ENCODE data around the gene SMCO3.

Gene SMCO3

DNA sequence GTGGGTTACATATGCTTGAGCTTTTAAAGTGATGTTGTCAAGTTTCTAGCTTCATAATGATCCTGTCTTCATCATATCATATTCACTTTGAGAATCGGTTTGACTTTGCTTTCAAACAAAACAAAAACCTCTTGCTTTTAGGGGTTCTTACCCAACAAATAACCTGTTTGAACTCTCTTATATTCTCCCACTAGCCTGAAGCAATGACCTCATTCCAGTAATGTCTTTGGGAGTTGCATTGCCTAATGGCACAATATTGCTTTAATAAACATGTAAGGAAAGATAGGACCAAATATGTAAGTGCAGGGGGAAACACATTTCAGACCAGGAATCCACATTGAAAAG is 38.4 kb downstream of the SMCO3 start:
- DNase-seq (ENCODE audit: low spot score): no peak
- TF ChIP-seq, protein P1, sequence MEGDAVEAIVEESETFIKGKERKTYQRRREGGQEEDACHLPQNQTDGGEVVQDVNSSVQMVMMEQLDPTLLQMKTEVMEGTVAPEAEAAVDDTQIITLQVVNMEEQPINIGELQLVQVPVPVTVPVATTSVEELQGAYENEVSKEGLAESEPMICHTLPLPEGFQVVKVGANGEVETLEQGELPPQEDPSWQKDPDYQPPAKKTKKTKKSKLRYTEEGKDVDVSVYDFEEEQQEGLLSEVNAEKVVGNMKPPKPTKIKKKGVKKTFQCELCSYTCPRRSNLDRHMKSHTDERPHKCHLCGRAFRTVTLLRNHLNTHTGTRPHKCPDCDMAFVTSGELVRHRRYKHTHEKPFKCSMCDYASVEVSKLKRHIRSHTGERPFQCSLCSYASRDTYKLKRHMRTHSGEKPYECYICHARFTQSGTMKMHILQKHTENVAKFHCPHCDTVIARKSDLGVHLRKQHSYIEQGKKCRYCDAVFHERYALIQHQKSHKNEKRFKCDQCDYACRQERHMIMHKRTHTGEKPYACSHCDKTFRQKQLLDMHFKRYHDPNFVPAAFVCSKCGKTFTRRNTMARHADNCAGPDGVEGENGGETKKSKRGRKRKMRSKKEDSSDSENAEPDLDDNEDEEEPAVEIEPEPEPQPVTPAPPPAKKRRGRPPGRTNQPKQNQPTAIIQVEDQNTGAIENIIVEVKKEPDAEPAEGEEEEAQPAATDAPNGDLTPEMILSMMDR (IDR thresholded peaks at IDR 0.05; ENCODE audit: extremely low read depth, missing control alignments): no peak

DNA sequence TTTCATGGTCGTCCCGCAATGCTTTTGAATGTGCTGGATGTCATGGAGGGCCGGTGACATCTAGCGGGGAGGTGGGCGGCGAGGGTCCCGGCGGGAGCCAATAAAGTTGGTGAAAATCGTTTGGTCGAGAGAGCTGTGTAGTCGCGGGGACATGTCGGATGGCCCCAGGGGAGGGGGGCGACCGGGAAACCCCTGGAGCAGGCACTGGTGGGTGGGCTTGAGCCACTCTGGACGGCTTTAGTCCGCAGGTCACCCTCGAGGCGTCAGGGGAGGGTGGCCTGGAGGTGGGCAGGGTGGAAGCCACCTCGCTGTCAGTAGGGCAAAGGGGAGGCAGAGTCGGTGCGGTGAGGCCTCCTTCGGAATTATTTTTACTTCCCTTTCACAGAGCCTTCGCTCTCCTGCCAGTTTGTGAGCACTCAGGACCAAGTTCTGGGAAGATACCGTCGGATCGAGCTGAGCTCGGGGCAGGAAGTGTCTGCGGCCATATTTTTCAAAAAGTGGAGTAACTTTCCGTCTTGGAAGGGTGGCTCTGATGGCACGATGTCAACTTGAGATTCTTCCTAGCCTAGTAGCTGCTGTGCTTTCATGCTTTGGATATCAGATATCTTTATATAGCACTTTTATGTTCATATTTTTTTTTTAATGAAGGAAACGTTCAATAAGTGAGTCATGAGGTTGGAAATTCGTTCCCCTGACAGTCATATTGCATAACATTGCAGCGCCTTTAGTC is 38.9 kb downstream of the SMCO3 start:
- TF ChIP-seq, protein P1 (IDR thresholded peaks at IDR 0.05; ENCODE audit: extremely low read depth, missing control alignments): no peak
- DNase-seq (ENCODE audit: low spot score): no peak

DNA sequence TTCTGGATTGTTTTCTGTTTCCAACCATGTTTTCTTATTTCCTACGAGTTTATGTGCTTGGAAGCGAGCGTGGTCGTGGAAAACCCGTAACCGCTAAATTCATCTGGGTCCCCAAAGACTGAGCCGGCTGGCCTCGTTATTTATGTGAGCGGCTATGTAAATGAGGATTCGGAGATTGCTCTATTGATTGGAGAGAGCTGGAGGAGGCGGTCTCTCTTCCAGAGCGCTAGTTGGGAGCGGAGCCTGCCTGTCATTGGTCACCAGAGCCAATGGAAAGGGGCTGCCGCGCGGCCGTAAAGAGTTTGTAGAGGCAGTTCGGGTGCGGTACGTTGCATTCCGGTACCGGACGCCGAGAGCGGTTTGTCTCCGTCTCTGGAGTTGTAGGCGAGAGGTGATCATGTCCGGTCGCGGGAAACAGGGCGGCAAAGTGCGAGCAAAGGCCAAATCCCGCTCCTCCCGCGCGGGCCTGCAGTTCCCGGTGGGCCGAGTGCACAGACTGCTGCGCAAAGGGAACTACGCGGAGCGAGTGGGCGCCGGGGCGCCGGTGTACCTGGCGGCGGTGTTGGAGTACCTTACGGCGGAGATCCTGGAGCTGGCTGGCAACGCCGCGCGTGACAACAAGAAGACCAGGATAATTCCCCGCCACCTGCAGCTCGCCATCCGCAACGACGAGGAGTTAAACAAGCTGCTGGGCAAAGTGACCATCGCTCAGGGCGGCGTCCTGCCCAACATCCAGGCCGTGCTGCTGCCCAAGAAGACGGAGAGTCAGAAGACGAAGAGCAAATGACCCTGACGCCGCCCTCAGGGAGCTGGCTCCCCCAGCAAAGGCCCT is 39.7 kb downstream of the SMCO3 start:
- TF ChIP-seq, protein P1 (IDR thresholded peaks at IDR 0.05; ENCODE audit: extremely low read depth, missing control alignments): no peak
- DNase-seq (ENCODE audit: low spot score): peak; percentile 87

DNA sequence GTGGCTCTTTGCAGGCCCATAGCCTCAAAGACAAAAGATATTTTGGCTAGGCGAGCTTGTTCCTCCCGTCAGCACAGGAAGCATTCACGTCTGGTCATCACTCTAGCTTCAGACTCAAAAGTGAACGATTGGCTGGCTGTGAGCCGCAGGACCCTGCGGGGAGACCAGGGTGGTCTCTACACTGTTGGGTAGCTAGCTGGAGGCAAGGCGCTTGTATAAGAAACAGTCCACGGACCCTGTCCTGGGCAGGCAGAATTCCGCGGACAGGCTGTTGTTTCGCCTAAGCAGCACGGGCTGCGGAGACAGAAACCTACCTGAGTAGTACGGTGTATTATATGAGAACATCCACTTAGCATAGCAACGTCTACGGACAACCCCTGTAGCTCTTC is 40.3 kb downstream of the SMCO3 start:
- no peak for DNase-seq (ENCODE audit: low spot score)
- TF ChIP-seq, protein P1 (IDR thresholded peaks at IDR 0.05; ENCODE audit: extremely low read depth, missing control alignments): no peak

DNA sequence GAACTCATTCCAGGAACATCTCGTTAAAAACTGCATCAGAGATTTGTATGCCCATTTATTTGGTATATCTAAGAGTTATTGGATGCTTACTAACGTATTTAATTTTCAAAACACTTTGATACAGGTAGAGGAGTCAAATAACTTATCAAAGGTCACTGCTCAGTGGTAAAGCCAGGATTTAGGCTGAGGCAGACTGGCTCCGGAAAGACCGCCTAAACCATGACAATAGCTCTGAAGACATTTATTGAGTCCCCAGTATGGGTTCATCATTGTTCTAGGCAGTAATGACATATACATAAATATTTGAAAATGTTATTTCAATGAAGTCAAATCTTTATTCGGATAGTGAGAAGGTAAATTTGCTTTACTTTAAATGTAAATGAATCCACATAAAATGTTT is 41.0 kb downstream of the SMCO3 start:
- TF ChIP-seq, protein P1 (IDR thresholded peaks at IDR 0.05; ENCODE audit: extremely low read depth, missing control alignments): no peak
- DNase-seq (ENCODE audit: low spot score): no peak

DNA sequence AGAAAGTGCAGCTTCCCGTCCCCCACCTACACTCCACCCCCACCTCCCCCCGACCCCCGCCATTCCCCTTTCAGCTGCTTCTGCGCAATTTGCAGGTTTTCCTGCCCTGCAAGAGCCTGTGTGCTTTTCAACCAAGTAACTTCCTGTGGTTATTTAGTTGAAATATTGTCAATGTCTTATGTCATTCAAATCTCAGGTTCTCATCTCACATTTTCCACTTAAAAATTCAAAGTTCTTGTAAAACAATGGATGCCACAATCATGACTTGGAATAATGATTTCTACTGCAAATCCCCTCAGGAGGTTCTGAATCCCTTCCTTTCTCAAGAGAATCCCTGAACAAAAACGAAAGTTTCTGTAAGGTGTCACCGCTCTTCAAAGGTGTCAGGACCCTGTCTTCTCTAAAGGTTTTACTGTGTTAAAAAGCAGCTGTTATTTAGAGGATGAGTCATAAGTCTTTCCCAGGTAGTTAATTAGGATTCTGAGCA is 42.3 kb downstream of the SMCO3 start:
- DNase-seq (ENCODE audit: low spot score): peak; percentile 25
- TF ChIP-seq, protein P1 (IDR thresholded peaks at IDR 0.05; ENCODE audit: extremely low read depth, missing control alignments): no peak
